HUES6 (cell line): ENCODE results near the gene GHDC.

Source experiments
- H3K27ac ChIP-seq: 2 replicates; pipeline ENCODE4 v1.7.0; 2013; ENCODE audit warnings: low read depth, mild to moderate bottlenecking, low read length, inconsistent platforms
- H3K27me3 ChIP-seq: 2 replicates; pipeline ENCODE4 v1.6.1; 2013; ENCODE audit warnings: low read length; ENCODE audit not compliant: control insufficient read depth, insufficient read depth
- H3K36me3 ChIP-seq: 2 replicates; pipeline ENCODE4 v1.6.1; 2013; ENCODE audit warnings: low read length; ENCODE audit not compliant: control insufficient read depth, insufficient read depth
- H3K4me1 ChIP-seq: 2 replicates; pipeline ENCODE4 v1.6.1; 2013; ENCODE audit warnings: low read length; ENCODE audit not compliant: control insufficient read depth, insufficient read depth
- H3K4me3 ChIP-seq: 2 replicates; pipeline ENCODE4 v1.5.1; 2013; ENCODE audit warnings: low read depth, low read length
- H3K9ac ChIP-seq: one replicate; pipeline ENCODE4 v1.6.1; 2013; ENCODE audit warnings: mild to moderate bottlenecking, low read length
- H3K9me3 ChIP-seq: 2 replicates; pipeline ENCODE4 v1.6.1; 2013; ENCODE audit warnings: low read depth, low read length; ENCODE audit not compliant: control insufficient read depth, insufficient read depth

Gene GHDC

GRCh38 chr17:42180922-42181850 lies 13.1 kb downstream of the GHDC start, which contains the start of gene KCNH4:
Gene KCNH4 (minus strand): TSS chr17:42181142. CDS start chr17:42180945, 197 bp downstream.
- no peak within 1 kb of the TSS for H3K27ac ChIP-seq
- H3K4me1 ChIP-seq: peaks cover 24% of the 10 kb centered on the region
- no peaks in the 10 kb centered on the region for H3K36me3 ChIP-seq
- H3K9me3 ChIP-seq: no peaks in the 10 kb centered on the region
- peaks cover 79% of the 10 kb centered on the region for H3K27me3 ChIP-seq
- H3K4me3 ChIP-seq: peak within 1 kb of the TSS; percentile 71
- no peak within 1 kb of the TSS for H3K9ac ChIP-seq

- H3K36me3 ChIP-seq: no peaks in the 10 kb centered on the region
- no peak overlapping the region for H3K27ac ChIP-seq
- peak overlapping the region; percentile 71 for H3K4me3 ChIP-seq
- no peaks in the 10 kb centered on the region for H3K9me3 ChIP-seq
- H3K4me1 ChIP-seq: peaks cover 19% of the 10 kb centered on the region
- H3K9ac ChIP-seq: no peak overlapping the region
- H3K27me3 ChIP-seq: peaks cover 82% of the 10 kb centered on the region
Observed at GRCh38 chr17:42180411-42180921, 13.8 kb downstream of the GHDC start.

GRCh38 chr17:42179911-42180410 lies 14.3 kb downstream of the GHDC start:
- Histone ChIP-seq H3K36me3 (no peaks in the 10 kb centered on the region), H3K4me1 (peaks cover 15% of the 10 kb centered on the region), H3K27ac (no peak overlapping the region), H3K9me3 (no peaks in the 10 kb centered on the region), H3K4me3 (peak overlapping the region; percentile 71), H3K27me3 (peaks cover 77% of the 10 kb centered on the region), H3K9ac (no peak overlapping the region)

GRCh38 chr17:42179335-42179734 lies 15.0 kb downstream of the GHDC start:
- H3K9ac ChIP-seq: no peak overlapping the region
- H3K27ac ChIP-seq: no peak overlapping the region
- no peaks in the 10 kb centered on the region for H3K36me3 ChIP-seq
- no peaks in the 10 kb centered on the region for H3K9me3 ChIP-seq
- H3K4me3 ChIP-seq: no peak overlapping the region
- H3K4me1 ChIP-seq: peaks cover 8% of the 10 kb centered on the region
- peaks cover 74% of the 10 kb centered on the region for H3K27me3 ChIP-seq

- Histone ChIP-seq H3K4me1 (peaks cover 7% of the 10 kb centered on the region; the same call in 1 of the 2 replicates), H3K27me3 (peaks cover 70% of the 10 kb centered on the region), H3K9me3 (no peaks in the 10 kb centered on the region), H3K36me3 (no peaks in the 10 kb centered on the region), H3K4me3 (no peak overlapping the region), H3K9ac (no peak overlapping the region), H3K27ac (no peak overlapping the region)
Observed at GRCh38 chr17:42178817-42179216, 15.5 kb downstream of the GHDC start.

- no peak overlapping the region for H3K9ac ChIP-seq
- no peaks in the 10 kb centered on the region for H3K36me3 ChIP-seq
- H3K9me3 ChIP-seq: no peaks in the 10 kb centered on the region
- no peak overlapping the region for H3K4me3 ChIP-seq
- H3K27ac ChIP-seq: no peak overlapping the region
- H3K4me1 ChIP-seq: peaks cover 2% of the 10 kb centered on the region; the same call in 1 of the 2 replicates
- peaks cover 59% of the 10 kb centered on the region for H3K27me3 ChIP-seq
Observed at GRCh38 chr17:42177684-42178083, 16.6 kb downstream of the GHDC start.

GRCh38 chr17:42174126-42174783 lies 20.0 kb downstream of the GHDC start:
- Histone ChIP-seq H3K36me3 (no peaks in the 10 kb centered on the region), H3K4me3 (no peak overlapping the region), H3K9ac (no peak overlapping the region), H3K9me3 (no peaks in the 10 kb centered on the region), H3K4me1 (no peaks in the 10 kb centered on the region), H3K27ac (no peak overlapping the region), H3K27me3 (peaks cover 26% of the 10 kb centered on the region; the same call in 1 of the 2 replicates)

GRCh38 chr17:42171831-42172230 lies 22.5 kb downstream of the GHDC start:
- H3K27ac ChIP-seq: no peak overlapping the region
- no peaks in the 10 kb centered on the region for H3K4me1 ChIP-seq
- H3K9me3 ChIP-seq: no peaks in the 10 kb centered on the region
- no peak overlapping the region for H3K9ac ChIP-seq
- no peak overlapping the region for H3K4me3 ChIP-seq
- H3K27me3 ChIP-seq: peaks cover 8% of the 10 kb centered on the region; the same call in 1 of the 2 replicates
- no peaks in the 10 kb centered on the region for H3K36me3 ChIP-seq

- H3K27ac ChIP-seq: no peak overlapping the region
- H3K4me1 ChIP-seq: no peaks in the 10 kb centered on the region
- no peak overlapping the region for H3K4me3 ChIP-seq
- H3K27me3 ChIP-seq: no peaks in the 10 kb centered on the region; the same call in 1 of the 2 replicates
- H3K36me3 ChIP-seq: no peaks in the 10 kb centered on the region
- H3K9me3 ChIP-seq: no peaks in the 10 kb centered on the region
- no peak overlapping the region for H3K9ac ChIP-seq
Observed at GRCh38 chr17:42169351-42169750, 24.9 kb downstream of the GHDC start.

GRCh38 chr17:42167807-42168206 lies 26.5 kb downstream of the GHDC start:
- no peak overlapping the region for H3K9ac ChIP-seq
- H3K4me3 ChIP-seq: no peak overlapping the region
- 0 out of 2 replicates have a peak, but pooled peaks cover 4% of the 10 kb centered on the region for H3K4me1 ChIP-seq
- no peak overlapping the region for H3K27ac ChIP-seq
- H3K27me3 ChIP-seq: no peaks in the 10 kb centered on the region; the same call in 1 of the 2 replicates
- no peaks in the 10 kb centered on the region for H3K9me3 ChIP-seq
- no peaks in the 10 kb centered on the region for H3K36me3 ChIP-seq
